Measurements from ENCODE around the gene FOXK1. TPM values are rescaled to one million over a fixed set of nuclear protein-coding genes. Genes with fewer than 3 reads are reported as not detected.

Gene FOXK1
- total and polyA plus RNA-seq, 2 experiments from 2014 or later, result 2.3 to 12.7 TPM

- Histone ChIP-seq H3F3A (replicated peaks; ENCODE audit: low read depth) (no peaks in the 10 kb centered on the region), H4K20me1 (replicated peaks; ENCODE audit: insufficient read depth) (peaks cover 47% of the 10 kb centered on the region), H3K27ac (ENCODE audit: low read depth) (no peak overlapping the region), H3K4me3 (no peak overlapping the region), H3K36me3 (ENCODE audit: insufficient read depth) (no peaks in the 10 kb centered on the region), H3K4me2 (no peak overlapping the region), H3K27me3 (ENCODE audit: insufficient read depth) (no peaks in the 10 kb centered on the region), H3K9me2 (ENCODE audit: insufficient read depth) (no peaks in the 10 kb centered on the region), H3K79me2 (replicated peaks; ENCODE audit: insufficient read depth) (no peaks in the 10 kb centered on the region; the same call in 1 of the 2 replicates), H2AFZ (no peak overlapping the region), H3K4me1 (ENCODE audit: insufficient read depth) (no peaks in the 10 kb centered on the region)
- Mint-ChIP-seq H3K27ac (no peak overlapping the region), H3K4me1 (peaks cover 15% of the 10 kb centered on the region), H3K27me3 (ENCODE audit: insufficient read depth, low read depth, poor library complexity) (peaks cover 9% of the 10 kb centered on the region), H3K36me3 (ENCODE audit: low read depth) (no peaks in the 10 kb centered on the region), H3K9me3 (no peaks in the 10 kb centered on the region), H3K4me3 (no peak overlapping the region)
- ATAC-seq (peak; percentile 62), DNase-seq (ENCODE audit: low spot score) (peak; percentile 30)
- TF ChIP-seq JUNB (IDR thresholded peaks at IDR 0.05; ENCODE audit: unreplicated experiment) (no peak), NANOG (IDR thresholded peaks at IDR 0.05; ENCODE audit: borderline replicate concordance) (no peak), CREB1 (CRISPR knock-in tag; IDR thresholded peaks at IDR 0.05; ENCODE audit: low read depth) (no peak), POLR2AphosphoS5 (IDR thresholded peaks at IDR 0.05; ENCODE audit: low read depth) (no peak), ZNF331 (CRISPR knock-in tag; IDR thresholded peaks at IDR 0.05; ENCODE audit: low read depth) (no peak), ZNF462 (CRISPR knock-in tag; IDR thresholded peaks at IDR 0.05) (no peak), EZH2 (IDR thresholded peaks at IDR 0.05; ENCODE audit: low read depth, unreplicated experiment) (no peak), ETS1 (IDR thresholded peaks at IDR 0.05) (no peak), ZNF114 (CRISPR knock-in tag; IDR thresholded peaks at IDR 0.05) (no peak)
These were observed 43.1 kb downstream of the FOXK1 start for GRCh38 chr7:4725014-4725849.
